HS-27A (cell line): ENCODE data around the gene PRELID2.
"Not testable (repeated sequence)": the region's sequence is repeated elsewhere in the genome, so short reads cannot be mapped to it uniquely, and the experiment has no call there.

ENCODE experiments used
- DNase-seq: peaks from one replicate; pipeline ENCODE4 v3.0.0-alpha.2; 2012; ENCODE audit warnings: low read depth, missing footprints

The PRELID2 gene

GRCh38 chr5:145743396-145744061 is 91.6 kb downstream of the PRELID2 start:
- no peak for DNase-seq

- no peak for DNase-seq
Observed at GRCh38 chr5:145739843-145740242, 95.3 kb downstream of the PRELID2 start.

GRCh38 chr5:145738227-145738626 is 96.9 kb downstream of the PRELID2 start:
- DNase-seq: no peak

- no peak for DNase-seq
Observed at GRCh38 chr5:145737578-145737977, 97.6 kb downstream of the PRELID2 start.

GRCh38 chr5:145729956-145730355 is 105.2 kb downstream of the PRELID2 start:
- not testable (repeated sequence) for DNase-seq

GRCh38 chr5:145723516-145723915 is 111.6 kb downstream of the PRELID2 start:
- DNase-seq: no peak

- no peak for DNase-seq
Observed at GRCh38 chr5:145718956-145719355, 116.2 kb downstream of the PRELID2 start.

GRCh38 chr5:145715412-145715811 is 119.7 kb downstream of the PRELID2 start:
- DNase-seq: no peak

- no peak for DNase-seq
Observed at GRCh38 chr5:145712245-145712644, 122.9 kb downstream of the PRELID2 start.

- DNase-seq: no peak
Observed at GRCh38 chr5:145711417-145711816, 123.7 kb downstream of the PRELID2 start.
